Stimulated activated CD8-positive, alpha-beta memory T cell treated with anti-CD3 and anti-CD28 coated beads, Interleukin-15, amount 100 ng/mL, for 24 hours (primary cell): ENCODE data around the gene COX6A1.
"Not testable (repeated sequence)": the region's sequence is repeated elsewhere in the genome, so short reads cannot be mapped to it uniquely, and the experiment has no call there.

Experiments used
- DNase-seq: peaks from one replicate; pipeline ENCODE4 v3.0.0-alpha.2; 2020; ENCODE audit warnings: low read depth

Gene COX6A1

DNA sequence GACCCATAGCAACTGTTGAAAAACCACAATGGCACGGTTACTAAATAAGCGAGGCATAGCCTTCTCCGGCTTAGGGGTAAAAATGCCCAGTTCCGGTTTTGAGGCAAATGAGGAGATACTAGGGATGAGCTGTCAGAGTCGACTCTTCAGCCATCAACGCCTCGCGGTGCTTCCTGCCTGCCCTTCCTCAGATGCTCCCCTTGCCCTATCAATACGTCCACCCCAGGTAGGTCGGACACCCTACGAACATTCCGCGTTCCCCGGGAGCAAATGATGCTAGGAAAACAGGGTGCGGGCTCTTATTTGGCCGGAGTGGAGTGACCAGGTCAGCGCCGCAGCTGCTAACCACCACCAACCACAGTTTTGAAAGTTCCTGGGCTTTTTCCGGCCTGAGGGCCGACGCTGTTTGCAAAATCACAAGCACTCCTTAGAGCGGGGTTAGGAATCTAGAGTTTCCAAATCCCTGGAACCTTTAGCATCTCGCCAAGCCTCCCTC, 30.5 kb downstream of the COX6A1 start:
- no peak for DNase-seq

DNA sequence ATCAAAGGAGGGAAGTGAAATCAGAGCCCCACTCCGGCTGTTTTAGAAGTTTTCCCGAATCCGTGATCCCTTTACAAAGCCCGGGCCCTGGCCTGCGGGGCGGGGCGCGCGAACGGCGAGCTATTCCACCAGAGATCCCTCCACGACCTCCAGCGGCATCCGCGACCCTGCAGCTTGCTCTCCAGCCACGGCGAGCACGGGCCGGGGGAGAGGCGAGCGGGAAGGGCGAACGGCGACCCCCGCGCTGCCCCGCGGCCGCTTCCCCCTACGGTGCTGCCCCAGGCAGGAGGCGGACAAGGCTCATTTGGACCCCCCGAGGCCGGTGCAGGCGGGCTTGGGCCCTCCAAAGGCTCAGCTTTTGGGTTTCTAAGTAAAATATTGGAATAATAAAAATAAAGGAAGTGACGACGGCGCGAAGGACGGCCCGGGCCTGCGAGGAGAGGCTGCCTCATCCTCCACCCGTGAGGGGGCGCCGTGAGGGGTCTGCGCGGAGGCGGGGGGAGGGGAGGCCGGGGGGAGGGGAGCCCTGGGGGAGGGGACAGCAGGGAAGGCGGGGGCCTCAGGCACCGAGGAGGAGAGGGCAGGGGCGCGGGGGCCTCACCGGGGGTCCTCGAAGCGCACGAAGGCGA, 31.0 kb downstream of the COX6A1 start:
- DNase-seq, result no peak

GRCh38 chr12:120469450-120470149, 31.7 kb downstream of the COX6A1 start, which contains the start of gene SRSF9:
Gene SRSF9, minus strand, starts transcription at chr12:120469748. Its CDS starts 139 bp downstream, at chr12:120469609.
- DNase-seq, result peak; percentile 97

- DNase-seq, result no peak
Observed at GRCh38 chr12:120470150-120470784, 32.4 kb downstream of the COX6A1 start.

GRCh38 chr12:120472521-120472920, 34.6 kb downstream of the COX6A1 start:
- no peak for DNase-seq

DNA sequence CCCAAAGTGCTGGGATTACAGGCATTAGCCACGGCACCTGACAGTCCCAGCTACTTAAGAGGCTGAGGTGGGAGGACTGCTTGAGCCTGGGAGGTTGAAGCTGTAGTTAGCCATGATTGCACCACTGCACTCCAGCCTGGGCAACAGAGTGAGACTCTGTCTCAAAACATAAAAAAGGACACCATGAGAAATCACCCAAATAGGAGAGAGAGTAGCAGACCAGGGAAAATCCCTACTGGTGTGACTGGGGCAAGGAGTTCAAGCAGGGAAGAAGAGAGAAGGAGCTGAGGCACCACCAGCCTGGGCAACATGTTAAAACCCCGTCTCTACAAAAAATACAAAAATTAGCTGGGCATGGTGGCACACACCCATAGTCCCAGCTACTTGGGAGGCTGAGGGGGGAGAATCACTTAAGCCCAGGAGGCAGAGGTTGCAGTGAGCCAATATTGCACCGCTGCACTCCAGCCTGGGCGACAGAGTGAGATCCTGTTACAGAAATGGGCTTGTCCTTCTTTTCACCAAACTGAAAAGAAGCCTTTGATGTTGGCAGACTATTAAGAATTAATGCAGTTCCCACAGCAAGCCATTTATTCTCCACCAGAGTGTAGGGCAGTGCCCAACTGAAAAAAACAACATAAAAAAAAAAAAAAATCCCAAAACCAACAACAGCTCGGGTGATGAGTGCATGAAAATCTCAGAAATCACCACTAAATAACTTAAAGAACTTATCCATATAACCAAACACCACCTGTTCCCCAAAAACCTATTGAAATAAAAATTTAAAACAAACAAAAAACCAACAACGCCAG, 36.1 kb downstream of the COX6A1 start:
- no peak for DNase-seq

DNA sequence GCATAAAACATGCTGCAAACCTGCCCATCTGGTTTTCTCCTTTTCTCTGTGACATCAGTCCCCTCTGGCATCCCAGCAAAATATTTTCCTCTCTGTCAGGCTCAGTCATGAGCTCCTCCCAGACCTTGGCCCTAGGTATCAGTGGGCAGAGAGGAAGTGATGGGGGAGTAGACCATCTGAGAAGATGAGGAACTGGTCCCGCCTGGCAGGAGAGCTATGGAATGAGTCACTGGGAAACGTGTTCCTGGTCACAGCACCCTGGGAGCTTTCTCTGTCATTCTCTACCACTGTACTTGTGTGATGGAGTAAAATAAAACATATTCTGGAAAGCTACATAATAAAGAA, 36.7 kb downstream of the COX6A1 start:
- DNase-seq, result no peak

GRCh38 chr12:120475643-120476042, 37.7 kb downstream of the COX6A1 start:
- DNase-seq, result no peak

DNA sequence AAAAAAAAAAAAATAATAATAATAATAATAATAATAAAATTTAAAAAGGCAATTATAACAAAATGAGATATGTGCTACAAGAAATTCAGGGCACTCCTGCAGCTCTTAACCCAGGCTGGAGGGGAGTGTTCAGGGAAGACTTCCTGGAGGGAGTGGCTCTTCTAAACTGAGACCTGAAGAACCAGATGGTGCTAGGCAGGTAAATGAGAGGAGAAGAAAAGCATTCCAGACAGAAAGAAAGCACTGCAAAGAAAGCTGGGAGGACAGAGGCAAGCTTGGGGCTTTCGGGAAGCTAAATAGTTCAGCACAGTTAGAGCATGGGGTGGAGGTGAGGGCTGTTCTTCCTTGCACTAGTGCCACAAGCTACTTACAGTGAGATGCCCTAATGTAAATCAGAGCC, 41.5 kb downstream of the COX6A1 start:
- DNase-seq, result no peak

GRCh38 chr12:120480211-120480610, 42.3 kb downstream of the COX6A1 start:
- DNase-seq, result no peak

DNA sequence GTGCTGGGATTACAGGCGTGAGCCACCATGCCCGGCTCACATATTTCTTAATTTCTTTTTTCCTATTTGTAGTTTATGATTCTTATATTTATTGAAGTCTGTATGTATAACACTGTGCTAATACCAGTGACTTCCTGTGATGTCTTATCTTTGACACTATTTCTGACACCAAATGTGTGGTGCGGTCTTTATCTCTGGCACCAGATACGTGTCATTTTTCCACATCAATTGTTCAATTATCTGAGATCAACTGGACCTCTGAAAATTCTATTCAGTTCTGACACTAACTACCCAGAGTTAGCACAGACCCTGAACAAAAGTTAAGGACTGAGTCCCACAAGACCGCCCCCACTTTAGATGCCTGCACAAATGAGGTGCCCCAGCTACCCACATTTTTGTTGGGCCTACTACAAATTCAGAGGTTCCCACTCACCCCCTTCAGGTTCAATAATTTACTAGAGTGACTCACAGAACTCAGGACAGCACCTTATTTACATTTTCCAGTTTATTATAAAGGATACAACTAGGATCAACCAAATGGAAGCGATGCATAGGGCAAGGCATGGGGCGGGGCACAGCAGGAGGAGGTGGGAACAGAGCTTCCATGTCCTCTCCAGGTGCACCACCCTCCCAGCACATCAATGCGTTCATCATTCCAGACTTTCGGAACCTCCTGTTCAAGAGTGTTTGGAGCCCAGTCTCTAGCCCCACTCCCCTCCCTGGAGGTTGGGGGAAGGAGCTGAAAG, 43.3 kb downstream of the COX6A1 start:
- DNase-seq, result no peak

- DNase-seq, result no peak
Observed at GRCh38 chr12:120483621-120484020, 45.7 kb downstream of the COX6A1 start.

DNA sequence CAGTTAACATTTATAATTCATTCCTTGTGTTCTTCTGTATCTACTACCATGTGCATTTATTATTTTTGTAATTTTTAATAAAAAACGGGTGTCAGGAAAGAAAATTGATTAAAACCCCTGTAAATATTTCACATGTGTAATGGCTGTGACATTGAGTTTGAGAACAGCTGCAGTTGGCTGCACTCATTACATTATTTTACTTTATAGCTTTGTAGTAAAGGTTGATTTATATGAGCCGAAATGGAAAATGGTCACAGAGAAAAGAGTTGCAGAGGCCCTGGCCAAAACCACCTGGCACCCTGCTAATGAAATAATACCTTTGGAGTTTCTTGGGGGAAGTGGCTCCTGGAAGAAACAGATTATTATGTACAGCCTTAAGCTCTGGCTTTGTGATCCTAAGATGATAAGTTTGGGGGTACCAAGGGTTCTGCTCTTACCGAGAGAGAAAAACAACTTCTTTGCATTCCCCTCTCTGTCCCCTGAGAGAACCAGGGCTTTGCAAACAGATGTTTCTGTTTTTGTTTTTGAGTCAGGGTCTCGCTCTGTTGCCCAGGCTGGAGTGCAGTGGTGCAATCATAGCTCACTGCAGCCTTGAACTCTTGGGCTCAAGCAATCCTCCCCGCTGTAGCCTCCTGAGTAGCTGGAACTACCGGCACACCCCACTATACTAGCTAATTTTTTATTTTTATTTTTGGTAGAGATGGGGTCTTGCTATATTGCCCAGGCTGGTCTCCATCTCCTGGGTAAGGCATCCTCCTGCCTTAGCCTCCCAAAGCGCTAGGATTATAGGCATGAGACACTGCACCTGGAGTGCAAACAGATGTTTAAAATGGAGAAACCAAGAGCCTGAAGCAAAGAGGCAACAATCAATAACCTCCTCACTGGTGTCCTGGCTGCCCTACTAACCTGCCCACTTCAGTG, 48.3 kb downstream of the COX6A1 start:
- DNase-seq, result no peak

- not testable (repeated sequence) for DNase-seq
Observed at GRCh38 chr12:120487552-120487951, 49.6 kb downstream of the COX6A1 start.

DNA sequence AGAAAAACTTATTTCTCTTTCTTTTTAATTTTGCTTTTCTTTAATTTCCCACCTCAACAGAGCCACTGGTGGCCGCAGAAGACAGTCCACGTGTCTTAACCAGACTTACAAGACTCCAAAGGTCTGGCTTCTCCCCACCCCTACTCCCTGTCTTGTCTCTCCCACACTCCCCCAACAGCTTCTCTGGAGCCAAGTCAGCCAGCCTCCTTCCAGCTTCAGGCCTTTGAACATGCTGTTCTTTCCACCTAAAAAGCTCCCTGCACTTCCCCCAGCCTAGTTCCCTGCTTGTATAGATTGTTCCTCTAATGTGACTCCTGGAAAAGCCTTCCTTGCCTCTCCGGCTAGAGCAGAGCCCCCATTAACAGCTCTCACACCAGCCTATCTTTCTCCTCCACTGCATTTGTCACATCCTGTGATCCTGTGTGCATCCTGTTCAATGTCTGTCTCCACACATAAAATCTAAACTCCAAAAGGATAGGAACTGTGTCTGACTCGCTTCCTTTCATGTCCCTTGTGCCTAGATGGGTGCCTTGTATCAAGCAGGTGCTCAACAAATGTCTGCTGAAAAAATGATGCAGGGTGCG, 50.2 kb downstream of the COX6A1 start:
- no peak for DNase-seq

- no peak for DNase-seq
Observed at GRCh38 chr12:120489018-120489417, 51.1 kb downstream of the COX6A1 start.

DNA sequence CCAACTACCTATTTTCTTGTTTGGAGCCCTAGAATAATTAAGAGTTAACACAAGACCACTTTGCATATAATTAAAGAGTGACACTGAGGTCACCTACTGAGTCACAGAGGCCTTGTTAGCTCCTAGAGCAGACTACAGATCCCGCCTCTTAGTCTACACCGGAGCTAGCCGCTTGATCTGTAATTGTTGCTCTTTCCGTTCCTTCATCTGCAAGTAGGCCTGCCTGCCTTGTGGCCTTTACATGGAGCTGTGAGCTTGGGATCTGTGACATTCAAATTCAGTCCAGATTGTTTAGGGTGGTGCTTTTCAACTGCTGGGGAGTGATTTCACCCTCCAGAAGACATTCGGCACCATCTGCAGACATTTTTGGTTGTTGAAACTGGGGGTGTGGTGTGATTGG, 52.4 kb downstream of the COX6A1 start:
- DNase-seq, result no peak
